Cardiac septum (tissue), 1 donor: ENCODE results near the gene VAV2. TPM values are rescaled to one million over a fixed set of nuclear protein-coding genes. Genes with fewer than 3 reads are reported as not detected.

Source experiments
- DNase-seq: peaks from one replicate; pipeline ENCODE4 v3.0.0-alpha.2; 2020; ENCODE audit warnings: low spot score
- intact Hi-C: fragments of 100-400 bp; cut with DNase I; formaldehyde crosslinking; loops from one replicate; pipeline ENCODE4 v1.14.0; 2022
- total RNA-seq: library from RNA; stranded (reverse); fragmentation: NEBNext Ultra II Directional; extraction: Animal tissue kit (Norgen Biotek cat#: 25700); gene quantifications from one replicate; pipeline ENCODE4 v1.2.1, GENCODE V29; 2021
- donor health status: DM: no; HTN: no; CAD: no.

Gene VAV2
- total RNA-seq, 1 donor from 2014 or later = 8.1 TPM

DNA sequence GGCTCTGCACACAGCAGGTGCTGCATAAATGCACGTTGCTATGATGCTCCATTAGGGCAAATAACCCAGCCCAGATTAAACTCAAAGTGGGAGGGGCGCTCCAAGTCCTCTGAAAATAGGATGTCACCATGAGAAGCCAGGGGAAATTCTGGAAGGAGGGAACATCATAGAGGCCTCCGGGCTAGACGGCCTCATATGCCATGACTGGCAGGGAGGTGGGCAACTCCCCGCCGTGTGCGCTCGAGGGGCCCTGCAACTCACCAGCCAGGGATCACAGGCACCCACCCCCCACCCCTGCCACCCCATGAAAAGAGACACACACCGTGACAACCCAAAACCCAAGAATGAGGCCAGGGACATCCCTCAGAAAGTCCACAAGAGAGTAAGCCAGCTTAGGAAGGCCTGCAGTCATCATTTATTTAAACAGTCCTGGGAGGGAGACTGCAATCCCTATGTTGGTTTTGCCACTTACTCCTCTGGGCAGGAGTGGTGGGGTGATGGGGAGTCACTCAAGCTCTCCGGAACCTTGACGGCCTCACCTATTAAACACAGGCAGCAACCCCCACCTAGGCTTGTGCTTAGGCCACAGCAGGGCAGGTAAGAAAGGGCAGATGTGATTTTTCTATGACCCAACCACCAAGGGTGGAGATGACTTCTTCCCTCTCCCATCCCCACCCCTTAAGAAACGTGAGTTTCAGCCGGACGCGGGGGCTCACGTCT, 4.0 kb downstream of the VAV2 start:
- DNase-seq = peak; percentile 31
- intact Hi-C loops = no loop called here

DNA sequence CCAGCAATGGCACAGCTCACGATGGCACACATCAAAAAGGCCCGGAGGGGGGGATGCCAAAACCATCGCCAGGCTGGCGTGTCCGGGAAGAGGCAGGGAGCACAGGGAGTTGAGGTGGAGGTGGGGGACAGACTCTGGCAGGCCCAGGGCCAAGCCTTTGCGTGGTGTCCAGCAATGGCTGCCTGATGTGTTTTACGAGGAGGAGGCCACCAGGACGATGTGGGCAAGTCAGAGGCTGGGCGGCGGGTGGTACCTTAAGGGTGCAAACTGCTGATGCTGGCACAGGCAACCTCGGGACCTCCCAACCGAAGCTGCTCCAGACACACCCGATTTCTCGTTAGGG, 4.7 kb downstream of the VAV2 start:
- intact Hi-C loops = no loop called here
- peak; percentile 47 for DNase-seq

DNA sequence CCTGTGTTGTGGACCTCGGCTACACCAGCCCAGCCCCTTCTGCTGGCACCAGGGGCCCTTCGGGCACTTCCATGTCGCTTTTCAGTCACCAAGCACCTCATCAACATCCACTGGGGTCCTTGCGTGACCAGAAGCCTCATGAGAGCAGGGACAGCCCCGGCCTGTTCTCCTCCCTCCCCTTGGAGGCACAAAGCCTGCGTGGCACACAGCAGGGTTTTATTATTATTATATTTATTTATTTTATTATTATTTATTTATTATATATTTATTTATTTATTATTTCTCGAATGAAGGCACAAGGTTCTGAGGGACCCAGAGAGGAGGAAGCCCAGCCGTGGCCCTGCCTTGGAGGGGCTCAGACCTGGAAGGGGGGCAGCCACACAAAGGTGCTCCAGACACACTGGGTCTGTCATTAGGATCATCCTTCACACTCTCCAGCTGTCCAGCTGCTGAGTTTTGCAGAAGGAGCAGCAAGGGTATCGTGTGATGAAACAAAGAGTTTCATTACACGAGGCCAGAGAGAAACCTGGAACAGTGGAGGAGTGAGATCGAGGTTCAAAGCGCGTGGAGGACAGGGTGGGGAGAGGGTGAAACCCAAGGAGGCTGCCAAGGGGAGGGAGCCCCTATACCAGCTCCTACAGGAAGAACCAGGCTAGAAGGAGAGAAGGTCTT, 5.2 kb downstream of the VAV2 start:
- intact Hi-C loops = no loop called here
- no peak for DNase-seq

DNA sequence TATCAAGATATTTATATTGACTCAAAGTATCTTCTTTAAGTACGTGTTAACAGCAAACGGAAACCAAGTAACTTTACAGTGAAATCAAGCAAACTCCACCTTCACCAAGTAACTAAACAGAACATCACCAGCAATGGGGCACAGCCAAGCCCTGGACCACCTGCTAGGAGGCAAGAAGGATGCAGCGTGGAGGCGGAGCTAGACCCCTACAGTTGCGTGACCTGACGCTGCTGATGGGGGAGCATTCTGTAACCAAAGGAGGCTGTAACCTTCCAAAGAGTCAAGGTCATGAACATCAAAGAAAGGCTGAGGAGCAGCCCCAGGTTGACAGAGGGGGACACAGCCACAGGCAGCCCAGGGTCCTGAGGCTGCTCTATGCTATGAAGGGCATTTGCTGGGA, 6.1 kb downstream of the VAV2 start:
- intact Hi-C loops = no loop called here
- DNase-seq = no peak

DNA sequence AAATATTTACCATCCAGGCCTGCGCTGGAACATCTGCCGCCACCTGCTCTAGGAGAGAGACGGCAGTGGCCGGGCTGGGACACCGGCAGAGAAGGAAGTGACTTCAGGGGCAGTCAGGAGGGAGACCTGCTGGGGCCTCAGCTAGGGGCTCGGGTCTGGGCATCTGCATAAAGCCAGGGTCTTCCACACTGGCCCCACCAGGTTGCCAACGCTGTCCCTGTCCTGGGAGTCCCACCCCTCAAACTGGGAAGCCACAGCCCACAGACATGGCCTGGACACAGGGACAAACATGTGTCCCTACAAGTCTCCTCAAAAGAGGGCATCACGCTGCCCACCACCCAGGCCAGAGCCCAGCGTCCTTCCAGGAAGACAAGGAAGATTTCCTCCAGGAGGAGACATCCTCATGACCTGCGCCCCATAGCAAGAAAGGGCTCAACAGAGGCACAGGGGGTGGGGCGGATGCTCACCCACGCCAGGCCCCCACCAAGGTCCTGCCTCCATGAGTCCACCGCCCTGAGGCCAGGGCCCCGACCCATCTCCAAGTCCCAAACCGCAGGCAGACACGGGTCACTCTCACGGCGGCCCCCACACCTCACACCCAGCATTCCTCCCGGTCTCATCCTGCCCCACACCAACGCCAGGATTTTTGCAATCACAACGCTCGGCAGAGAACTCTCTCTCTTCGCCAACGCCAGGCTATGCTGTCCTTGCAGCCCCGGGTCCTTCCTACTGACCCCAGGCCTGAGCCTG, 9.0 kb downstream of the VAV2 start:
- no peak for DNase-seq
- intact Hi-C loops = loop anchor here (5.0 kb wide), 1 partner anchor 56 kb away; no protein-coding TSS in a partner anchor

DNA sequence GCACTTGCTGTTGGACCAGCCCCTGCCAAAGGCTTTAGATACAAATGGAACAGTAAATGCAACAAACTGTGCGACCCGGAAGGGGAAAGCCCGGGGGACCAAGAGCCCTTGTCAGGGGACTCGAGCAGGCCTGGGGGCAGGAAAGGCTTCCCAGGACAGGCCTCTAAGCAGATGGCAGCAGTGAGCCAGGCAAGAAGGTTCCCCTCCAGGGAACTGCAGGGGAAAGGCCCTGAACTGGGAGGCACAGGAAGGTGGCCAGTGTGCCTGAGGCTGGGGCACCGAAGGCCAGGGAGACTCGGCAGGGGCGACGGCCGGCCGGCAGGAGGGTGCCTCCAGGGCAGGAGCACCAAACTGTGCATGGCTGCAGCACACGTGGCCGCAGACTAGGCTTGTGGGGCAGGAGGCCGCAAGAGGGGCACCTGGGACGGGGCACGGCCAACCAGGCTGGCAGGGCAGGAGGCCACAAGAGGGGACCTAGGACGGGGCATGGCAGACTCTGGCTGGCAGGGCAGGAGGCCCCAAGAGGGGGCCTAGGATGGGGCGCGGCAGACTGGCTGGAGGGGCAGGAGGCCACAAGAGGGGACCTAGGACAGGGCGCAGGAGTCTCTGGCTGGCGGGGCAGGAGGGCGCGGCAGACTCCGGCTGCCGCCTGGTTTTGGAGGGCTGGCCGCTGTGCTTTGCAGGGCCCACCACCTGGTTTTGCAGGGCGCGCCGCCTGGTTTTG, 10.0 kb downstream of the VAV2 start:
- intact Hi-C loops = loop anchor here (5.0 kb wide), 1 partner anchor 55 kb away; no protein-coding TSS in a partner anchor
- no peak for DNase-seq

DNA sequence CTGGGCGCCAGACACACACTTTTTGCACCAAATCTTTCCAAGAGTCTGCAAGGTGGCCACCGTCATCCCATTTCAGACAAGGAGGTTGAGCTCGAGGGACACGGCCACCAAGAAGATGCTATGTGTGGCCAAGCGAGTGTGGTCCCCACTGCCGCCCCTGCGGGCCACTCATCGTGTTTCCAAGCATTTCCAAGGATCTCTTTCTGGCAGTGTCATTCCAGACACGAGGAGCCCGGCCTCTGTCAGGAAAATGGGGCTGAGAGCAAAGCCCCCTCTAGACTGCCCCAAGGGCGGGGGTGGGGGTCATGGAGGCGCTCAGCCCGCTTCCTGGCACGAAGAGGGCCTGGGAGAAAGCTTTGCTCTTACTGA, 10.6 kb downstream of the VAV2 start:
- intact Hi-C loops = loop anchor here (5.0 kb wide), 1 partner anchor 54 kb away; no protein-coding TSS in a partner anchor
- DNase-seq = no peak

DNA sequence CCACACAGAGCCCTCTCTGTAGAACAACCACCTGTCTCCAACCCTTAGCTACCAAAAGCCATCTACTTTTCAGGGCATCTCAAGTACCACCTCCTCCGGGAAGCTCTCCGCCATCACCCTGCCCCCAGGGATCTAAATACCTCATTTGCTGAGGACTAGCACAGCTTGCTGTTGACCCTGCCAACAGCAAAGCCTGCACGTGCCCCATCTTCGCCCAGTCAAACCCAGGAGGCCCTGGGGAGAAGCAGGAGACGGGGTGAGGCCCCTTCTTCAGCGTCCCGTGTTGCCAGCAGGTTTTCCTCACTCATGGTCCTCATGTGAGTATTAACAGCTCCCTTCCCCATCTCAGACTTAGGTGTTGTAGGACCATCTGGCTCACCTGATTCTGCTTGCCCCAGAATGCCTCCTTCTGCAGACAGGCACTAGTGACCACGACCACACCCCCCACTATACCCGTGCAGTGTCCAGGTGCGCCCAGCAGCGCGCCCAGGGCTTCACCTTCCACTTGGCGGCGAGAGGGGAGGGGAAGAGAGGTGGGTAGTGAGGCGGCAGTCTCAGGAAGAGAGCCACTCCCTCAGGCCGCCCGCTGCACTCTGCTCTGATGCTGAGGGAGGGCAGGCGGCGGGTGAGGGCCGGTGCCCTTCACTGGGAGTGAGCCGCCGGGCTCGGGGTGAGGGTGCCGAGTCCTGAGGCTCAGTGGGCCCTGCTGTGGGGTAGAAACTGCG, 11.1 kb downstream of the VAV2 start:
- no peak for DNase-seq
- intact Hi-C loops = loop anchor here (5.0 kb wide), 1 partner anchor 54 kb away; no protein-coding TSS in a partner anchor

DNA sequence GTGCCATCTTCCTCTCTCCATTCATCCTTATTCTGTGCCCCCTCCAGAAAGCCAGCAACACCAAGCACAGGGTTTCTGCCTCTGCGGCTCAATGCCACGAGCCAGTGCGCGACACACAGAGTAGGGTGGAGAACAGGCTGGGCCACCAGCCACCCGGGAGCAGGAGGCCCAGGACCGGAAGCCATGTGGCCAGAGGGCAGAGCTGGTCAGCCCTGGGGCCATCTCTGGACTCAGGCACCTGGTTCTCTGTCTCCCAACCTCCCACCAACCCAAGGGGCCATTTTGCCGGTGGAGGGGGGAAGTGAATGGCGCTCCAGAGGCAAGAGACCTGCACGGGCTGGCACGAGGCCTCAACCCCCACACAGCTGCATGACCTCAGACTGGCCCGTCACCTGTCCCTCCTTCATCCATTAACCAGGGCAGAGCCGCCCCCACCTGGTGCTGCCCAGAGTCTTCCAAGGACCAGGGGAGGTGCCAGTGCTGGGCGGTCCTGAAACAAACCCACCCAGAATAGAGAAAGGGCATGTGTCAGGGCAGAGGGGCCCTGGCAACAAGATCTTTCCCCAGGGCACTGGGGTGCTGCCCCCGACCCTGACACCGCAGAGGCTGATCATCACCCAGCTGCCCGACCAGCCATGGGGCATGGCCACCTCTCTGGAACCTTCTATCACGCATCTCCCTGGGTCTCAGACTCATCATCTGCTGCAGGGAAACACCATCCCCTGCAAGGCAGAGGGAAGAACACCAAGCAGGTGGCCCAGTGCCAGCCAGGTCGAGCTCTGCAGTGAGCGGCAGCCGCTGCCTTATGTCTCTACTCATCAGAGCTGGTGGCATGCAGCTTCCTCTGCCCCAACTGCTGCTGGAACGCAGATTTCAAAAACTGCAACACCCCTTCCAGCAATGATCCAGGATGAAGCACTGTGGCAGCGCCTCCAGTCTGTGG, 11.9 kb downstream of the VAV2 start:
- intact Hi-C loops = loop anchor here (5.0 kb wide), 1 partner anchor 53 kb away; no protein-coding TSS in a partner anchor
- DNase-seq = no peak

DNA sequence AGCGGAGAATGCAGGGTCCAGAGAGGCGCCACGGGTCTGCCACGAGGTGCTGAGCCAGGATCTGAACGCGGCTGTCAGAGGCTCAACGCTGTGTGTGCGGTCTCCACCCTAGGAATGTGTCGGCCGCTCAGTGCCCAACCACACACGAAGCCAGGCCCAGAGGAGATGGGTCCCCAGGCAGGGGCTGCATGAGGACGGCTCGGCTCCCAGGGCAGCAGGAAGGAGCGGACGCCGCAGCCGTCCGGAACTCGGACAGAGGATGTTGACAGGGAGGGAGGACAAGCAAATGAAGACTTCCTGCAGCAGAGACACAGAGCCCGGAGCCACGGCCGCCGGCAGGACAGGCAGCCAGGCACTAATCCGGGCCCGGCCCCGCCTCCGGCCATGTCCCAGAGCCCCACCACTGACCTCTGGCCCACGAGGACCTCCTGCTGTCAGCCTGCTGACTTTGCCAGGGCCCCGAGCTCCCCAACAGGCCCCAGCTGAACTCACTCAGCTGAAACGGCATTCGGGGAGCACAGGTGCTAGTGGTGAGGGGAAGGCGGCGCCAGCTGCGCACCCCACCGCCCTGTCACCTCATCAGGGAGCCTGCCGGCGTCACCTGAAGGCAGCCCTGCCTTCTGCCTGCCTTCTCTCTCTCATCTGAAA, 12.7 kb downstream of the VAV2 start:
- intact Hi-C loops = no loop called here
- DNase-seq = no peak

DNA sequence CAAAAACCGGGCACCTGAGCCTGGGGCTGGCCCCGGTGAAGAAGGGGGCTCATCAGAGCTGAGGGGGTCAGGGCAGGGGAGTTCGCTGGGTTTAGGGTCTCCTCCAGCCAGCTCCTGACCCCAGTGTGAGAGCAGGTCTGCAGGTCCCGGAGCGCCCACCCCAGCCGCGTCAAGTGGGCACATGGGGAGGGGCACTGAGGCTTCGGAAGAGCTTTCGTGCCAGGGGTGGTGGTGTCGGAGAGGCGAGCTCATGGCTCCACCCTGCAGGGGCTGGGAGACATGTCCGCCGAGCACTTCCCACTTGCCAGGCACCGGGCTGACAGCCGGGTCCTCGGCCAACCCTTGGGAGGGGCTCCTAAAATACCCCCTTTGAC, 13.2 kb downstream of the VAV2 start:
- DNase-seq = no peak
- intact Hi-C loops = no loop called here

DNA sequence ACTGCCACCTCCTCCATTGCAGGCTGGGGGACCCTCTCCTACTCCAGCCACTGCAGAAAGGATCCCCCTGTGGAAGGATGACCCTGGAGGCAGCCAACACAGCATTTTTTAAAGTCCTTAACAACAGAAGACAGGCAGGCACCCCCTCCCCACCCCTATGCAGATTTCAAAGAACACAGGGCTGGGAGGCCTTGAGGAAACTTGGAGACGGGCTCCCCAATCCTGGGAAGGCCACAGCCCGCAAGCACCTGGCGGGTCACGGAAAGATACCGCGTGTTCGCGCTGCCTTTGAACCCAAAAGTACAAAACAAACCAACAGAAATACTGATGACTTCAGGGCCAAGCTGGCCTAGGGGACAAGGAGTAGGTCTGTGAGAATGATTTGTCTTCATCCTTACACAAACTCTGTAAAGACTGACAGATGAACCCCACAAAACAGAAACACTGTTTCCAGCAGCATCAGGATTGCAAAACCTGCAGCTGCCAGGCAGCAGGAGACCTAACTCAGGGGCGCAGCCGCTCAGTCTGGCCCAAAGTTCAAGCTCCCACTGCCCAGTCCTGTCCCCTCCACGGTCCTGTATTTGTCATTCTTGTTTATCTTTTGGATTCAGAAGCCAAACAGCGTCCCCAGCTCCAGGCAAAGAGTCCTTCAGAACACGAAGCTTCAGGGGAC, 13.8 kb downstream of the VAV2 start:
- intact Hi-C loops = no loop called here
- no peak for DNase-seq

DNA sequence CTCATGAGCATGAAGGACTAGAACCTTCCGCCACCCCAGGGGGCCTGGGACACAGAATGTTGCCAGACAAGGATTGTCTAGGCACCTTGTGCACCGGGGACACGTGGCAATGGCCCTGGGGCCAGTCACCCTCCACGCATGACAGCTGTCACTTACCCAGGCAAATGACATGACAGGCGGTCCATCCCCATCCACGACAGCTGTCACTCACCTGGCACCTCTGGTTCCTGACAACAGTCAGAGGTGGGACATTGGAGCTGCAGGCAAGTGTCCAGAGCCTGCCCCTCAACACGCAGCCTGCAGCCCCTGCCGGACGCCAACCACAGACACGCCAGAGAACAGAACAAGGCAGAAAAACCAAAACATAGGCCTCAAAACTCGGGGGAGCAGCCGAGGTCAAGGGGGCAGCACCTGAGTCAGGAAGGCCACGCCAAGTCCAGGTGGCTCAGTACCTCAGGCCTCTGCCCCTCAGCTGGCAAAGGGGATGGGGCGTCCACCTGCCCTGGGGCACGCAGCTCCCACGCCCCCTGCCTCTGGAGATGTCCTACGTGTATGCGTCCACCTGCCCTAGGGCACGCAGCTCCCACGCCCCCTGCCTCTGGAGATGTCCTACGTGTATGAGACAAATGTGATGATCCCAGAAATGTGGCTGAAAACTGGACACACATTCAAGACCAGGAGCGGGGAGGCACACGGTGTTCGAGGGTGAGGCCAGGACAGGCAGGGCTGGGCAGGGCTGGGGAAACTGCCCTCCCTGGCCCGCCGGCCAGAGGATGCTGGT, 14.5 kb downstream of the VAV2 start:
- intact Hi-C loops = no loop called here
- DNase-seq = no peak

DNA sequence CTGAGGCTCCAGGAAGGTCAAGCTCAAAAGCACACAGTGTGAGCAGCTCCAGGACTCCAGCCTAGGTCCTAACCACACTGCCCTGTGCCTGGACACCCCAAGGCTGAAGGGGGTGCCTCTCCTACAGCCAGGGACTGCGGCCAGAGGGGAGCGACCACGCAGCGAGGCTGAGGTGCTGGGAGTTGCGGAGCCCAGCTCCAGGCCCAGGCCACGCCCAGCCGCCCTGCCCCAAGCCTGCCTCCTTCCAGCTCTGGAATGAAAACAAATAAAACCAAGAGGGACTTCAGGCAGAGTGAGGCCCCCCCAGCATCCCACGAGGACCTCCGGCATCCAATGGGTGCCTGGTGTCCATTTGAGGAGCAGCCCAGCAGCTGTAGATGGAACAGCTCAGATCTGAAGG, 15.2 kb downstream of the VAV2 start:
- intact Hi-C loops = no loop called here
- no peak for DNase-seq

DNA sequence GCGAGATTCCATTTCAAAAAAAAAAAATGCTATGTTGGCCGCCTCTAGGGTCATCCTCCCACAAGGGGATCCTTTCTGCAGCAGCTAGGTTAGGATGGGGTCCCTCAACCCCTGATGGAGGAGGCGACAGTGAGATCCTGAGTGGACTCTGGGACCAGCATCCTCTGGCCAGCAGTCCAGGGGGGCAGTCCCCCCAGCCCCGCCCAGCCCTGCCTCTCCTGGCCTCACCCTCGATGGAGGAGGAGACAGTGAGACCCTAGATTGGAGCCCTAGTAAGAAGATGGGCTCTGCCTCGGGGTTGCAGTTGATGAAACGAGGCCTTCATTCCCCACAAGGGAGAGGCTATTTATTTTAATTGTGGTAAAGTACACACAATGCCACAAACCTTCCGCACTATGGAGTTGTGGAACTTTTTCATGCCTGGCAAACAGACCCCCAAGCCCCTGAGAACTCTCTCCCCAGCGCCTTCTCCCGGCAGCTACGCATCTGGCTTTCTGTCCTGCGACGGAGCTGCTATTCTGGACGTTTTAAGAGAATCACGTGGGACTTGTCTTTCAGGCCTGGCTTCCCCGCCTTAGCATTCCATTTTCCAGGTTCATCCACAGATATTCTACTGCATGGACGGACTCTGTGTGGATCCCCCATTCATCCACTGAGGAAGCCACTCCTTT, 15.8 kb downstream of the VAV2 start:
- DNase-seq = no peak
- intact Hi-C loops = no loop called here

DNA sequence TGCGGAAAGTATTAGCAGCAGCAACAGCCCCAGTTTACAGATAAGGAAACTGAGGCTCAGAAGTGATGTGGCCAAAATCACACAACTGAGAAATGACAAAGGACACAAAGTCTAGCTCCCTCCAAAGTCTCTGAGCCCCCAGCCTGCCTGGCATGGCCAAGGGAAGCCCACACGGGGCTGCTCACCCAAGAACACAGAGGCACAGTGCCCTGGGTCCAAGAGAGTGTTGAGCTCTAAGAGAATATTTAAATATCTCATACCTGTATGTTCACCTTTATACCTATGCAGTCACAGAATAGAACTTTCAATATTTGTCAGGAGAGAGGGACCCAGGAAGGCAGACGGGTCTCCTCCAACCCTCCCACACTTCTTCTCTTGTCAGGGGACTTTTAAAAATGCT, 16.6 kb downstream of the VAV2 start:
- no peak for DNase-seq
- intact Hi-C loops = no loop called here
